GM12864 (cell line): ENCODE measurements around the gene ZNF343.

Experiments
- DNase-seq: peaks from one replicate; pipeline ENCODE4 v3.0.0-alpha.2; 2011; ENCODE audit warnings: low read depth
- H3K4me3 ChIP-seq: 2 replicates; pipeline ENCODE4 v1.5.1; 2011; ENCODE audit warnings: mild to moderate bottlenecking, low read depth, low read length, control low read depth
- CTCF ChIP-seq: IDR thresholded peaks from 2 replicates; pipeline ENCODE4 v1.5.1; 2011; ENCODE audit warnings: low read depth, mild to moderate bottlenecking, moderate library complexity, low read length, control low read depth, inconsistent platforms; ENCODE audit errors: missing control alignments

Gene ZNF343

DNA sequence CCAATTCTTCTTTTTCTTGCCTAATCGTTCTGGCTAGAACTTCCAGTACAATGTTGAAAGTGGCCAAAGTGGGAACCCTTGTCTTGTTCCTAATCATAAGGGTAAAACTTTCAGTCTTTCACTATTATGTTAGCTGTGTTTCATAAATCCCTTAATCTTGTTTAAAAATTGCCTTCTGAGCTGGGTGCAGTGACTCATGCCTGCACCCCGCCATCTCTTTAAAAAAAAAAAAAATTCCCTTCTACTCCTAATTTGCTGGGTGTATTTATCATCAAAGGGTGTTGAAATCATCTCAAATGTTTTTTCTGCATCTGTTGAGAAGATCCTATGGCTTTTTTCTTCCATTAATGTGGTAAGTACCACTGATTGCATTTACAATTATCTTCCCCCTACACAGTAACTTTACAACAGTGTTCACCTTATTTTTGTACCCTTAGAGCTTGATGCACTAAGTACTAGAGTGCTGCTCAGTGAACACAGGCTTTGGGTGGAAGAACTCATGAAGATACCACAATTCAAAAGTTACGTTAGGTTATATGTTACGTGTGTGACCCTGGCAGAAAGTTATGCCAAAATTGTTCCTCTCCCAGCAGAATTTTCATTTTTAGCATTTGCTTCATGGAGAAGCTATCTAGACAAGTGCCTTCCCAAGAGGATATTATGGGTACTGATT, 47.8 kb downstream of the ZNF343 start:
- no peak for DNase-seq
- TF ChIP-seq CTCF: no peak
- H3K4me3 ChIP-seq: no peak overlapping the region

- DNase-seq: no peak
- no peak overlapping the region for H3K4me3 ChIP-seq
- no peak for TF ChIP-seq CTCF
Observed at GRCh38 chr20:2459981-2460751, 48.5 kb downstream of the ZNF343 start.

- no peak overlapping the region for H3K4me3 ChIP-seq
- no peak for TF ChIP-seq CTCF
- DNase-seq: no peak
Observed at GRCh38 chr20:2458919-2459499, 49.7 kb downstream of the ZNF343 start.

DNA sequence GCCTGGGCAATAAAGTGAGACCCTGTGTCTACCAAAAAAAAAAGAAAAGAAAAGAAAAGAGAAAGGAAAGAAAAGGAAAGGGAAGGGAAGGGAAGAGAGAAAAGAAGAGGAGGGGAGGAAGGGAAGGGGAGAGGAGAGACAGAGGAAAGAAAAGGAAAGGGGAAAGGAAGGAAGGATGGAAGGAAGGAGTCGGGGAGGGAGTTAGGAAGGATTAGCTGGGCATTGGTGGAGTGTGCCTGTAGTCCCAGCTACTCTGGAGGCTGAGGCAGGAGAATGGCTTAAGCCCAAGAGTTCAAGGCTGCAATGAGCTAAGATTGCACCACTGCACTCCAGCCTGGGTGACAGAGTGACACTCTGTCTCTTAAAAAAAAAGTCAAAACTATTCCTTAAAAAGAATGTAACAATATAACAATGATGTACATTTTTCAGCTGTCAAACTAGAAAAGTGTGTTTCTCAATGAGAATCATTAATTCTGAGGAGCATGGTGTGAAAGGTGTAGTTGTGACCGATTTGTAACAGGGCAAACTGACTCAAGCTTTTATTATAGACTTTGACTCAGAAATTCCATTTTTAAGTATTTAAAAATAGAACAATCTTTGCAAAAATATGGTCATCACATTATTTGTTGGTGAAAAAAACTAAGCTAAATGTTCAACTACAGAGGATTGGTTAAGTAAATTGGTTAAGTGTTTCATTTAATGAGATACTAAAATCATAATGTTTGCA, 52.8 kb downstream of the ZNF343 start:
- no peak overlapping the region for H3K4me3 ChIP-seq
- DNase-seq: no peak
- no peak for TF ChIP-seq CTCF

DNA sequence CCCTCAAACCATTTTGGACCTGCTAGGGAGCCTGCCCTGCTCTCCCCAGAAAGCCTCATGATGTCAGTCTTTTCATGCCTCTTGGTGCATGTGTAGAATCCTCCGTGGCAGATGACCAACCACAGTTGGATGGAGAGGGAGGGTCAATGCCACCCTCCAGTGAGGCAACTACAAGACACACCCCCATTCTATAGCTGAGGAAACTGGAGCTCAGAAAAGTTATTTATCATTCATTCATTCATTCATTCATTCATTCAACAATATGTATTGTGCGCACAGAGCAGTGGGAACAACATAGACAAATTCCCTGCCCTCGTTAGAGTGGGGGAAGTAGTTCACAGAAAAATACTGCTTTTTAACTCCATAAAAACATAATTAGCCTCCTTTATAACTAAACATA, 54.9 kb downstream of the ZNF343 start:
- no peak for TF ChIP-seq CTCF
- H3K4me3 ChIP-seq: no peak overlapping the region
- DNase-seq: no peak

DNA sequence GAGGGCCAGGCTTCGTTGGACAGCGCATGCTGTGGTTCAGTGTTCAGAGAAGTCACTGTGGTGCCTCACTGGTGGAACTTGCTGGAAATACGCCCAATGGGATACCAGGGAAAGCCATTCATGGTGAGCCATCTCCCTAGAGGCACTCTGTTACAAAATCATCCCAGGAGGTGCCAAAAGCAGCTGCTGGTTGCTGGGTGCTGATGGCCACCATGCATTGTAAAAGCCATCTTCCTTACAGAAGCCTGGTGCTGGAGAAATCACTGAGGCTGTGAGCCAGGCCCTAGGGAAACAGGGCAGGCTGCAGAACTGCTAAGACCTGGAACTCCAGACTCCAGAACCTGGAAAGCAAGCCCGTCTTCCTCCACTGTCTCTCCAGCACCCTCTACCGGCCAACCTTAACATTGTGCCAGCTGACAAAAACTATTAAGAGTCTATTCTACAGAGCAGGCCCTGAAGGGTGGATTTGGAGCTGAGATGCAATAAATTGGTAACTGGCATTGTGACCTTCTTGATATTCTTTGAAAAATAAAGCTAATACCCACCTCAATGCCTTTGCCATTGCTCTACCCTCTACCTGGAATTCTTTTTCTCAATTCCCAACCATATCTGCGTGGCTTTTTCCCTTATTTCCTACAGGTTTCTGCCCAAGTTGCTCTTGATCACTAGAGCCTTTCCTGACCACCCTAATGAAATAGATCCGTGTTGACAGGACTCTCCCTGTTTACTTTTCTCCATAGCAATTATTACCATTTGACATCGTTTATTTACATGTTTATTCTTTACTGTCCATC, 56.6 kb downstream of the ZNF343 start:
- no peak for DNase-seq
- TF ChIP-seq CTCF: peak; percentile 90
- no peak overlapping the region for H3K4me3 ChIP-seq
